ENCODE results near the gene RALGPS2. TPM values are rescaled to one million over a fixed set of nuclear protein-coding genes. Genes with fewer than 3 reads are reported as not detected.

RALGPS2 gene
- total RNA-seq, 1 donor from 2014 or later: 78.7 TPM

DNA sequence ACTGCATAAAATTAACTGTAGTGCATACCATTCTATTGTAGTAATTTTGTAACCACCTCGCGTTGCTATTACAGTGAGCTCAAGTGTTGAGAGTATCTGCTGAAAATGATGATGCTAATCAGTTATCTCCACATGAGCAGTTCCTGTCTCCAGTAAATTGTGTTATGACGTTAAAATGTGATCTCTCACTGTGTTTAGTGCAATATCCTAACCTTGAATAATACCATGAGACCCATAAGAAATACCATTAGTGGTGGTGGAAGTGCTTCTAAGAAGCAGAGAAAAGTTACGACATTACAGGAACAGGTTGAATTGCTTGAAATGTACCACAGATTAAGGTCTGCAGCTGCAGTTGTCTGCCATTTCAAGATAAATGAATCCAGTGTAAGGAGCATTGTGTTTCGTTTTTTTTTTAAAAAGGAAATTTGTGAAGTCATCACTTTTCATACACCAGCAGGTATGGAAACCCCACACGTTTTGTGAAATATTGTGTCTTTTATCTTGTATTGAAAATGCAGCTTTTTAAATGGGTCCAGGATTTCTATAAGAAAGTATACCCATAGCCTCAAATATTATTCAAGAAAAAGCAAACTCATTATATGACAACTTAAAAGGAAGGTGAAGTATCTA lies 73.3 kb downstream of the RALGPS2 start:
- H3K9me3 Mint-ChIP-seq: no peaks in the 10 kb centered on the region
- H3K27me3 Mint-ChIP-seq (ENCODE audit: insufficient read depth, low read depth): no peaks in the 10 kb centered on the region
- no peak overlapping the region for H3K4me3 Mint-ChIP-seq

DNA sequence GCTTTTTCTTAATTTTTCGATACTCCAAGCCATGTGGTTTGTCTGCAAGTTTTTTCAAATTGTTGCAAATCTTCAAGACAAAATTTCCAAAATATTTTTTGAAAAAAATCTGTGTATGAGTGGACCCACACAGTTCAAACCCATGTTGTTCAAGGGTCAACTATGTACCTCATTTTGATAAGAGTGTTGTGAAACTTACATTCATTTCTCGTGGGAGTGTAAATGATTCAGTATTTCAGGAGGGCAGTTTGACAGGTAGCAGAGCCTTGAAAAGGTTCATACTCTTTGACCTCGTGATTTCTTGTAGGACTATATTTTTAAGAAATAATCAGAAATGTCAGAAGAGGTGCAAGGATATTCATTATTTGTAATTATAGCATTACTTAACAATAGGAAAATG lies 77.8 kb downstream of the RALGPS2 start:
- H3K36me3 Mint-ChIP-seq: peaks cover 28% of the 10 kb centered on the region
- H3K27me3 ChIP-seq: no peaks in the 10 kb centered on the region
- no peaks in the 10 kb centered on the region for H3K4me1 Mint-ChIP-seq
- no peak overlapping the region for H2AFZ ChIP-seq (replicated peaks)
- no peaks in the 10 kb centered on the region for H3K79me2 ChIP-seq (ENCODE audit: low read depth)
- peaks cover 7% of the 10 kb centered on the region for H3K36me3 ChIP-seq
- no peaks in the 10 kb centered on the region for H3K27me3 Mint-ChIP-seq (ENCODE audit: insufficient read depth, low read depth)
- no peaks in the 10 kb centered on the region for H3K4me1 ChIP-seq
- no peaks in the 10 kb centered on the region for H4K20me1 ChIP-seq (ENCODE audit: low read depth)
- TF ChIP-seq EZH2phosphoT487 (IDR thresholded peaks at IDR 0.05) (no peak), EZH2 (IDR thresholded peaks at IDR 0.05) (no peak)
- TF ChIP-seq, protein P1, sequence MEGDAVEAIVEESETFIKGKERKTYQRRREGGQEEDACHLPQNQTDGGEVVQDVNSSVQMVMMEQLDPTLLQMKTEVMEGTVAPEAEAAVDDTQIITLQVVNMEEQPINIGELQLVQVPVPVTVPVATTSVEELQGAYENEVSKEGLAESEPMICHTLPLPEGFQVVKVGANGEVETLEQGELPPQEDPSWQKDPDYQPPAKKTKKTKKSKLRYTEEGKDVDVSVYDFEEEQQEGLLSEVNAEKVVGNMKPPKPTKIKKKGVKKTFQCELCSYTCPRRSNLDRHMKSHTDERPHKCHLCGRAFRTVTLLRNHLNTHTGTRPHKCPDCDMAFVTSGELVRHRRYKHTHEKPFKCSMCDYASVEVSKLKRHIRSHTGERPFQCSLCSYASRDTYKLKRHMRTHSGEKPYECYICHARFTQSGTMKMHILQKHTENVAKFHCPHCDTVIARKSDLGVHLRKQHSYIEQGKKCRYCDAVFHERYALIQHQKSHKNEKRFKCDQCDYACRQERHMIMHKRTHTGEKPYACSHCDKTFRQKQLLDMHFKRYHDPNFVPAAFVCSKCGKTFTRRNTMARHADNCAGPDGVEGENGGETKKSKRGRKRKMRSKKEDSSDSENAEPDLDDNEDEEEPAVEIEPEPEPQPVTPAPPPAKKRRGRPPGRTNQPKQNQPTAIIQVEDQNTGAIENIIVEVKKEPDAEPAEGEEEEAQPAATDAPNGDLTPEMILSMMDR (IDR thresholded peaks at IDR 0.05): no peak
- H3F3A ChIP-seq (ENCODE audit: low read depth): no peaks in the 10 kb centered on the region
- H3K9me3 ChIP-seq (ENCODE audit: low read depth): no peaks in the 10 kb centered on the region
- H3K27ac Mint-ChIP-seq: no peak overlapping the region
- no peak for DNase-seq (ENCODE audit: low spot score)
- no peak overlapping the region for H3K4me3 ChIP-seq
- H3K9me3 Mint-ChIP-seq: peaks cover 2% of the 10 kb centered on the region
- no peak overlapping the region for H3K4me3 Mint-ChIP-seq
- H3K27ac ChIP-seq: no peak overlapping the region
- H3K9ac ChIP-seq: no peak overlapping the region
- no peak overlapping the region for H3K4me2 ChIP-seq

More for the DNA sequence above, 73.3 kb downstream of the RALGPS2 start:
- TF ChIP-seq EZH2 (IDR thresholded peaks at IDR 0.05) (no peak), EZH2phosphoT487 (IDR thresholded peaks at IDR 0.05) (no peak)
- TF ChIP-seq, protein P1 (IDR thresholded peaks at IDR 0.05): no peak
- Histone ChIP-seq H3K4me1 (no peaks in the 10 kb centered on the region), H4K20me1 (ENCODE audit: low read depth) (no peaks in the 10 kb centered on the region), H3K4me3 (no peak overlapping the region), H3K9me3 (ENCODE audit: low read depth) (no peaks in the 10 kb centered on the region), H3K27me3 (no peaks in the 10 kb centered on the region), H3K27ac (no peak overlapping the region), H3K4me2 (no peak overlapping the region), H3K36me3 (peaks cover 7% of the 10 kb centered on the region), H3K9ac (no peak overlapping the region), H3K79me2 (ENCODE audit: low read depth) (no peaks in the 10 kb centered on the region), H3F3A (ENCODE audit: low read depth) (no peaks in the 10 kb centered on the region), H2AFZ (replicated peaks) (no peak overlapping the region)
- DNase-seq (ENCODE audit: low spot score): no peak
- no peak overlapping the region for H3K27ac Mint-ChIP-seq
- no peaks in the 10 kb centered on the region for H3K4me1 Mint-ChIP-seq
- H3K36me3 Mint-ChIP-seq: peaks cover 34% of the 10 kb centered on the region

DNA sequence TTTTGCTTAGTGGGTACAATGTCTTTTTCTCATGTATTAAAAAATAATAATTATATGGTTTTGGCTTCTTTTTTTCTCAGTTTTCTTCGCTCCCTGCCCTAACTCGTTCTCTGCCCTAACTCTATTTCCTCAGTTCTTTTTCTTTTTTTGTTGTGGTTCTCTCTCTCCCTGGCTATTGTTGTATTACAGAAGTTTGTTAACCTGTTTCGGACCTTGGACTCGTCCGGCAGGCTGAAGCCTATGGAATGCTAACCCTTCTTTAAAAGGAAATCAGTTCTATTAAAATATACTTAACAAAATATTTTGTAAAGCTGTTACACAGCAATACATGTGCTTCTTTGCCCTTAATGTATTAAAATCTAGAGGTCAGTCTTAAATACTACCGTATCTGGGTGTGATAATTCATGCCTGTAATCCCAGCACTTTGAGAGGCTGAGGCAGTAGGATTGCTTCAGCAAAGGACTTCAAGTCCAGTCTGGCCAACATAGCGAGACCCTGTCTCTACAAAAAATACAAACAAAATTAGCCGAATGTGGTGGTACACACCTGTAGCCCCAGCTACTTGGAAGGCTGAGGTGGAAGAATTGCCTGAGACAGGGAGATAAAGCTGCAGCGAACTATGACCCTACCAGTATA lies 81.7 kb downstream of the RALGPS2 start:
- Histone ChIP-seq H3K4me1 (no peaks in the 10 kb centered on the region), H3K27ac (no peak overlapping the region), H3K9ac (no peak overlapping the region), H3K36me3 (no peaks in the 10 kb centered on the region), H3F3A (ENCODE audit: low read depth) (no peaks in the 10 kb centered on the region), H3K27me3 (no peaks in the 10 kb centered on the region), H3K9me3 (ENCODE audit: low read depth) (no peaks in the 10 kb centered on the region), H3K4me3 (no peak overlapping the region), H4K20me1 (ENCODE audit: low read depth) (no peaks in the 10 kb centered on the region), H3K4me2 (no peak overlapping the region), H3K79me2 (ENCODE audit: low read depth) (no peaks in the 10 kb centered on the region), H2AFZ (replicated peaks) (no peak overlapping the region)
- no peaks in the 10 kb centered on the region for H3K4me1 Mint-ChIP-seq
- TF ChIP-seq, protein P1 (IDR thresholded peaks at IDR 0.05): no peak
- TF ChIP-seq EZH2 (IDR thresholded peaks at IDR 0.05) (no peak), EZH2phosphoT487 (IDR thresholded peaks at IDR 0.05) (no peak)
- no peak overlapping the region for H3K4me3 Mint-ChIP-seq
- peaks cover 11% of the 10 kb centered on the region for H3K36me3 Mint-ChIP-seq
- DNase-seq (ENCODE audit: low spot score): no peak
- peaks cover 2% of the 10 kb centered on the region for H3K9me3 Mint-ChIP-seq
- H3K27ac Mint-ChIP-seq: no peak overlapping the region
- H3K27me3 Mint-ChIP-seq (ENCODE audit: insufficient read depth, low read depth): no peaks in the 10 kb centered on the region

All from neural progenitor cell (in vitro differentiated cells).